Panc1 (cell line): ENCODE data around the gene LATS2. TPM values are rescaled to one million over a fixed set of nuclear protein-coding genes. Genes with fewer than 3 reads are reported as not detected.

Experiments used
- ATAC-seq: fragments of 200-7000 bp; cut with Tn5 transposase; 2 replicates; pipeline ENCODE4 v1.9.1; 2020; ENCODE audit warnings: mild to moderate bottlenecking, moderate library complexity
- BruUV-seq: library from RNA; stranded (reverse); fragments of 400-500 nt; replicated peaks from 2 replicates; lab custom pipeline; 2021; lab: Mats Ljungman, UMichigan
- CTCF ChIA-PET: fragments of 300-600 bp; sonication (Branson Sonifier 250); formaldehyde crosslinking; loops from one replicate; lab custom pipeline; 2022; ENCODE audit warnings: antibody characterized with exemption; lab: Charles Lee
- POLR2A ChIA-PET: fragments of 300-600 bp; sonication (Branson Sonifier 250); formaldehyde crosslinking; loops from one replicate; lab custom pipeline; 2022; ENCODE audit warnings: antibody characterized with exemption; lab: Charles Lee
- DNase-seq: peaks from one replicate; pipeline ENCODE4 v3.0.0-alpha.2; 2010; ENCODE audit warnings: low read depth, low spot score
- H3K27ac ChIP-seq: 2 replicates; pipeline ENCODE4 v1.5.1; 2011; ENCODE audit warnings: mild to moderate bottlenecking, low read length, inconsistent platforms
- H3K27me3 ChIP-seq: fragments of 200-500 bp; sonication (Bioruptor generic); 2 replicates; pipeline ENCODE4 v1.6.0; 2014; ENCODE audit warnings: low read length, inconsistent platforms; ENCODE audit not compliant: control insufficient read depth, insufficient read depth
- H3K36me3 ChIP-seq: fragments of 200-500 bp; sonication (Bioruptor generic); 2 replicates; pipeline ENCODE4 v1.5.1; 2014; ENCODE audit warnings: inconsistent platforms, mild to moderate bottlenecking, low read length, moderate library complexity; ENCODE audit not compliant: control insufficient read depth, insufficient read depth
- H3K4me1 ChIP-seq: 2 replicates; pipeline ENCODE4 v1.5.1; 2011; ENCODE audit warnings: inconsistent platforms, mild to moderate bottlenecking, low read length, moderate library complexity; ENCODE audit not compliant: control insufficient read depth, insufficient read depth
- H3K4me3 ChIP-seq, 2 experiments: 2 replicates each; pipeline ENCODE4 v1.5.1; 2011 to 2012; ENCODE audit warnings: low read depth in 2 of 2, low read length in 2 of 2, mild to moderate bottlenecking in 2 of 2, inconsistent platforms in 1 of 2, moderate library complexity in 1 of 2
- H3K9me3 ChIP-seq: fragments of 200-500 bp; sonication (Bioruptor generic); 2 replicates; pipeline ENCODE4 v1.5.1; 2014; ENCODE audit warnings: low read depth, mild to moderate bottlenecking, inconsistent platforms, low read length, moderate library complexity; ENCODE audit not compliant: control insufficient read depth, insufficient read depth
- CTCF ChIP-seq: fragments of 450-650 bp; IDR thresholded peaks from 2 replicates; pipeline ENCODE4 v1.5.1; 2017; ENCODE audit warnings: mild to moderate bottlenecking
- POLR2AphosphoS5 ChIP-seq: IDR thresholded peaks from 2 replicates; pipeline ENCODE4 v1.6.1; 2012; ENCODE audit warnings: mild to moderate bottlenecking, low read depth, low read length, moderate library complexity
- REST ChIP-seq, 2 experiments: IDR thresholded peaks; 2 replicates each; pipeline ENCODE4 v1.6.1; 2011 to 2012; ENCODE audit warnings: low read depth in 2 of 2, control low read depth in 1 of 2, low read length in 1 of 2, mild to moderate bottlenecking in 1 of 2, moderate library complexity in 1 of 2; ENCODE audit not compliant: insufficient read depth in 1 of 2
- SIN3A ChIP-seq: IDR thresholded peaks from 2 replicates; pipeline ENCODE4 v1.6.1; 2012; ENCODE audit warnings: low read depth, mild to moderate bottlenecking, low read length, moderate library complexity, borderline replicate concordance; ENCODE audit not compliant: insufficient read depth
- TCF7L2 ChIP-seq: IDR thresholded peaks from 2 replicates; pipeline ENCODE4 v1.6.1; 2011; ENCODE audit warnings: mild to moderate bottlenecking, low read depth, low read length, inconsistent platforms
- in situ Hi-C: cut with HindIII; loops from 2 replicates; pipeline ENCODE4 v1.10.0; 2016; ENCODE audit warnings: low sequenced_read_pairs, low pct_unique_long_range_greater_than_20kb
- intact Hi-C: fragments of 100-400 bp; cut with micrococcal nuclease; formaldehyde crosslinking; loops from one replicate; pipeline ENCODE4 v1.10.0; 2022; ENCODE audit not compliant: unreplicated experiment
- total RNA-seq: library from RNA; stranded (reverse); gene quantifications from one replicate; pipeline ENCODE4 v1.2.1, GENCODE V29; 2021; ENCODE audit not compliant: unreplicated experiment

LATS2 gene
- total RNA-seq, 1 experiment from 2014 or later, result 24.5 TPM

GRCh38 chr13:21066946-21067345, 5.6 kb upstream of the LATS2 start:
- ChIA-PET CTCF (no interaction called here), POLR2A (interaction anchor here (0.7 kb wide), 2 partner anchors 59 to 64 kb away, joined by 5 to 6 read pairs; no protein-coding TSS in a partner anchor)
- intact Hi-C loops (no loop called here), in situ Hi-C loops (no loop called here)
- no TSS peak for BruUV-seq
- no peaks in the 10 kb centered on the region for H3K9me3 ChIP-seq
- H3K27me3 ChIP-seq, result no peaks in the 10 kb centered on the region
- no peaks in the 10 kb centered on the region; the same call in none of the 2 replicates for H3K4me1 ChIP-seq
- no peak overlapping the region for H3K27ac ChIP-seq
- TF ChIP-seq SIN3A (no peak), CTCF (no peak), REST (IDR thresholded peaks at IDR 0.05; ENCODE audit: insufficient read depth in 1 of 2, low read depth in 2 of 2, low read length in 1 of 2) (no peak), POLR2AphosphoS5 (no peak), TCF7L2 (no peak)
- ATAC-seq (no peak), DNase-seq (no peak)
- no peak overlapping the region for H3K4me3 ChIP-seq
- no peaks in the 10 kb centered on the region for H3K36me3 ChIP-seq

- Histone ChIP-seq H3K36me3 (no peaks in the 10 kb centered on the region), H3K9me3 (no peaks in the 10 kb centered on the region), H3K27ac (no peak overlapping the region), H3K4me3 (no peak overlapping the region), H3K4me1 (peaks cover 3% of the 10 kb centered on the region), H3K27me3 (no peaks in the 10 kb centered on the region)
- ChIA-PET CTCF (no interaction called here), POLR2A (no interaction called here)
- TF ChIP-seq TCF7L2 (no peak), SIN3A (no peak), CTCF (no peak), POLR2AphosphoS5 (no peak), REST (IDR thresholded peaks at IDR 0.05; ENCODE audit: insufficient read depth in 1 of 2, low read depth in 2 of 2, low read length in 1 of 2) (no peak)
- ATAC-seq (no peak), DNase-seq (no peak)
- intact Hi-C loops (no loop called here), in situ Hi-C loops (no loop called here)
- BruUV-seq, result no TSS peak
Observed at GRCh38 chr13:21065686-21066085, 4.3 kb upstream of the LATS2 start.
